Calu3 (cell line): ENCODE results near the gene ARIH2. TPM values are rescaled to one million over a fixed set of nuclear protein-coding genes. Genes with fewer than 3 reads are reported as not detected.

ENCODE experiments used
- BruUV-seq: library from RNA; stranded (reverse); fragments of 400-500 nt; replicated peaks from 2 replicates; lab custom pipeline; 2021; lab: Mats Ljungman, UMichigan
- CTCF ChIA-PET: fragments of 300-600 bp; sonication (Branson Sonifier 250); formaldehyde crosslinking; loops from one replicate; lab custom pipeline; 2022; ENCODE audit warnings: antibody characterized with exemption; lab: Charles Lee
- DNase-seq: peaks from one replicate; pipeline ENCODE4 v3.0.0; 2022
- H3K27ac Mint-ChIP-seq: one replicate; pipeline ENCODE4 v1.8.0; 2022; ENCODE audit warnings: mixed read lengths; ENCODE audit not compliant: unreplicated experiment
- H3K27me3 Mint-ChIP-seq: one replicate; pipeline ENCODE4 v1.8.0; 2022; ENCODE audit warnings: mixed read lengths; ENCODE audit not compliant: unreplicated experiment
- H3K36me3 Mint-ChIP-seq: one replicate; pipeline ENCODE4 v1.8.0; 2022; ENCODE audit warnings: mild to moderate bottlenecking, moderate library complexity, mixed read lengths; ENCODE audit not compliant: insufficient read depth, unreplicated experiment
- H3K4me1 Mint-ChIP-seq: one replicate; pipeline ENCODE4 v1.8.0; 2022; ENCODE audit warnings: mild to moderate bottlenecking, low read depth, mixed read lengths; ENCODE audit not compliant: unreplicated experiment
- H3K4me3 Mint-ChIP-seq: one replicate; pipeline ENCODE4 v1.8.0; 2022; ENCODE audit warnings: mild to moderate bottlenecking, low read depth, moderate library complexity, mixed read lengths; ENCODE audit not compliant: unreplicated experiment
- H3K9me3 Mint-ChIP-seq: one replicate; pipeline ENCODE4 v1.8.0; 2022; ENCODE audit warnings: low read depth, mixed read lengths; ENCODE audit not compliant: unreplicated experiment
- intact Hi-C: fragments of 100-400 bp; cut with micrococcal nuclease; formaldehyde crosslinking; loops from one replicate; pipeline ENCODE4 v1.10.0; 2022; ENCODE audit not compliant: unreplicated experiment
- total RNA-seq: library from RNA; stranded (reverse); gene quantifications from 2 replicates; pipeline ENCODE4 v1.2.3, GENCODE V29; 2022
- TF ChIP-seq, protein P1 (sequence below): fragments of 200-600 bp; IDR thresholded peaks from one replicate; pipeline ENCODE4 v1.8.0; 2022; ENCODE audit warnings: antibody characterized with exemption; ENCODE audit not compliant: unreplicated experiment

Gene ARIH2
- total RNA-seq, 1 experiment from 2014 or later = 109 TPM

DNA sequence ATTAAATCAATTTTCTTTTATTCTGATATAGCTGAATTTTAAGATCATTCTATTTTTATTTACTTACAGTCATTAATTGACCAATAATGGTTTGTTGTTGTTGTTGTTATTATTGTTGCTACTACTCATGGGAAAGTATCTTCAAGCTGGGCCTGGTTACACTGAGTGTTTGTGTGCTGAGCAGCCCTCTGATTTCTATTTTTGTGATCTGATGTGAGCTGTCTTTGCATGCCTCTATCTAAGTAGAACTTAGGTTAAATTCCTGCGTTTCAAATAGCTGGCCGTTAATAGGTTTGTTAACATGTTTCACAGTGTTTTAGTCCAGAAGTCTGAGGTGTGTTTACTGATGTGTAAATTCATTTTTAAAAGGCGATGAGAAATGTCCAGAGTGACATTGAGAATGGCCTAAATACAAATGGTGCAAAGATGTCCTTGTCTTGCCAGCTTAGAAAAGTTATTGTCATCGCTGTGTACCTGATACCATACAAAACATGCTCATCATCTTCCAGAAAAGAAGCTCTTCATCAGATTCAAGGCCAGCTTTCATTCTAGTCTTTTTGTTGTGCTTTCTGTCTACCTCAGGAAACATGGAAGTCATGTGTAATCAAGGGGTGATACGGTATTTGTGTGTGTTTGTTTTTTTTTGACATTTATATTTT is 15.8 kb downstream of the ARIH2 start:
- no peaks in the 10 kb centered on the region for H3K27me3 Mint-ChIP-seq
- CTCF ChIA-PET = no interaction called here
- intact Hi-C loops = no loop called here
- no peaks in the 10 kb centered on the region for H3K9me3 Mint-ChIP-seq
- no peak for DNase-seq
- no peak overlapping the region for H3K27ac Mint-ChIP-seq
- peaks cover 28% of the 10 kb centered on the region for H3K4me1 Mint-ChIP-seq
- BruUV-seq = no TSS peak
- TF ChIP-seq, protein P1, sequence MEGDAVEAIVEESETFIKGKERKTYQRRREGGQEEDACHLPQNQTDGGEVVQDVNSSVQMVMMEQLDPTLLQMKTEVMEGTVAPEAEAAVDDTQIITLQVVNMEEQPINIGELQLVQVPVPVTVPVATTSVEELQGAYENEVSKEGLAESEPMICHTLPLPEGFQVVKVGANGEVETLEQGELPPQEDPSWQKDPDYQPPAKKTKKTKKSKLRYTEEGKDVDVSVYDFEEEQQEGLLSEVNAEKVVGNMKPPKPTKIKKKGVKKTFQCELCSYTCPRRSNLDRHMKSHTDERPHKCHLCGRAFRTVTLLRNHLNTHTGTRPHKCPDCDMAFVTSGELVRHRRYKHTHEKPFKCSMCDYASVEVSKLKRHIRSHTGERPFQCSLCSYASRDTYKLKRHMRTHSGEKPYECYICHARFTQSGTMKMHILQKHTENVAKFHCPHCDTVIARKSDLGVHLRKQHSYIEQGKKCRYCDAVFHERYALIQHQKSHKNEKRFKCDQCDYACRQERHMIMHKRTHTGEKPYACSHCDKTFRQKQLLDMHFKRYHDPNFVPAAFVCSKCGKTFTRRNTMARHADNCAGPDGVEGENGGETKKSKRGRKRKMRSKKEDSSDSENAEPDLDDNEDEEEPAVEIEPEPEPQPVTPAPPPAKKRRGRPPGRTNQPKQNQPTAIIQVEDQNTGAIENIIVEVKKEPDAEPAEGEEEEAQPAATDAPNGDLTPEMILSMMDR = no peak
- H3K36me3 Mint-ChIP-seq = peaks cover 52% of the 10 kb centered on the region
- H3K4me3 Mint-ChIP-seq = no peak overlapping the region

DNA sequence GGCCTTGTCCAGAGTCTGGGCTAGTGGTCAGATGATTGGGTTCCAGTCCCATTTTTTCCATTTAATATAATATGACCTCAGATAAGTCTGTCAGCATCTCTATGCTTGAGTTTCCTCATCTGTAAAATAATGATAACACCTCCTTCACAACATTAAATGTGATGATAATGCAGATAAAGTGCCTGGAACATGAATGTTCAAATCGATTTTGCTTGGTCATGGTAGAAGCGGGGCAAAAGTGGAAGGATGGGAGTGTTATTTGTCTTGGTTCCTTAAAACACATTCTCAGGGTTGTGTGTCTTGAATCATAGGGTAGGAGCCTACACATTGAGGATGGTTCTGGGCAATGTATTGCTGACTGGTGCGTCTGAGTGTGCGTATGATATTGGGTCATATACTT is 16.9 kb downstream of the ARIH2 start:
- intact Hi-C loops = no loop called here
- no peak for DNase-seq
- Mint-ChIP-seq H3K36me3 (peaks cover 46% of the 10 kb centered on the region), H3K27me3 (no peaks in the 10 kb centered on the region), H3K4me1 (peaks cover 21% of the 10 kb centered on the region), H3K4me3 (no peak overlapping the region), H3K27ac (no peak overlapping the region), H3K9me3 (no peaks in the 10 kb centered on the region)
- CTCF ChIA-PET = no interaction called here
- TF ChIP-seq, protein P1 = no peak
- BruUV-seq = no TSS peak

DNA sequence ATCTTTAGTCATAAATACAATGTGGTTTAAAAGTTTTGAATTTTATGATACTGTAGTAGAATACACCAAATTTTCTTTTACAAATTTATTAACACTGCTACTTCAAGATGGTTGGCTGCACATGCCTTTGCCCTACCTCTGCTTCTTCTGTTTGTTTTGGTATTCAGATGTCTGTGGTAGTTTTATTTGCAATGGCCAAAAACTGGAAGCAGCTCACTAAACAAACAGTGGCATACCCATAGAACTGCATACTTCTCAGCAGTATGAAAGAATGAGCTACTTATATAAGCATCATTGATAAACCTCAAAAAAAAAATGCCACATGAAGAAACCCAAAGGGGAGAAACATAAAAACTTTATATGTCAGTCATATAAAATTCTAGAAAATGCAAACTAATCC is 19.5 kb downstream of the ARIH2 start:
- H3K27me3 Mint-ChIP-seq = no peaks in the 10 kb centered on the region
- no peak overlapping the region for H3K4me3 Mint-ChIP-seq
- peaks cover 8% of the 10 kb centered on the region for H3K4me1 Mint-ChIP-seq
- CTCF ChIA-PET = interaction anchor here (0.7 kb wide), 1 partner anchor 47 kb away, joined by 4 read pairs; no protein-coding TSS in a partner anchor
- H3K36me3 Mint-ChIP-seq = peaks cover 46% of the 10 kb centered on the region
- H3K9me3 Mint-ChIP-seq = no peaks in the 10 kb centered on the region
- no peak for DNase-seq
- TF ChIP-seq, protein P1 = no peak
- intact Hi-C loops = no loop called here
- no TSS peak for BruUV-seq
- H3K27ac Mint-ChIP-seq = no peak overlapping the region

DNA sequence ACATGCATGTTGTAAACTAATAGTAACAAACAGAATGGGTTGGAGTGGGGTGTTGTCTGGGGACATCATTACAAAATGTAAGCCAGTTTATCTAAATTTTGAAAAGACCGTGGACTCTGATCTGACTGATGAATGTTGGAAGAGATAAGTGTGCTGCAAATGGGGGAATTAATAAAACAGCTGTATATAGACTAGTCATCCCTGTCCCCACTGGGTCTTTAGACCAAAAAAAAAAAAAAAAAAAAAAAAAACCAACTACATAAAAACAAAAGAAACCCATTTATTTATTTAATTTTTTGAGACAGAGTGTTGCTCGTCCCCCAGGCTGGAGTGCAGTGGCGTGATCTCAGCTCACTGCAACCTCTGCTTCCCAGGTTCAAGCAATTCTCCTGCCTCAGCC is 20.0 kb downstream of the ARIH2 start:
- H3K4me1 Mint-ChIP-seq = peaks cover 8% of the 10 kb centered on the region
- no peaks in the 10 kb centered on the region for H3K27me3 Mint-ChIP-seq
- CTCF ChIA-PET = no interaction called here
- no TSS peak for BruUV-seq
- TF ChIP-seq, protein P1 = no peak
- peaks cover 46% of the 10 kb centered on the region for H3K36me3 Mint-ChIP-seq
- no peak for DNase-seq
- no peak overlapping the region for H3K4me3 Mint-ChIP-seq
- no peaks in the 10 kb centered on the region for H3K9me3 Mint-ChIP-seq
- intact Hi-C loops = no loop called here
- no peak overlapping the region for H3K27ac Mint-ChIP-seq
